HK-2 (cell line): ENCODE data around the gene SLC38A11.
"Not testable (repeated sequence)": the region's sequence is repeated elsewhere in the genome, so short reads cannot be mapped to it uniquely, and the experiment has no call there.

Experiments
- DNase-seq: peaks from one replicate; pipeline ENCODE4 v3.0.0-alpha.2; 2018; ENCODE audit not compliant: unreplicated experiment

Gene SLC38A11

DNA sequence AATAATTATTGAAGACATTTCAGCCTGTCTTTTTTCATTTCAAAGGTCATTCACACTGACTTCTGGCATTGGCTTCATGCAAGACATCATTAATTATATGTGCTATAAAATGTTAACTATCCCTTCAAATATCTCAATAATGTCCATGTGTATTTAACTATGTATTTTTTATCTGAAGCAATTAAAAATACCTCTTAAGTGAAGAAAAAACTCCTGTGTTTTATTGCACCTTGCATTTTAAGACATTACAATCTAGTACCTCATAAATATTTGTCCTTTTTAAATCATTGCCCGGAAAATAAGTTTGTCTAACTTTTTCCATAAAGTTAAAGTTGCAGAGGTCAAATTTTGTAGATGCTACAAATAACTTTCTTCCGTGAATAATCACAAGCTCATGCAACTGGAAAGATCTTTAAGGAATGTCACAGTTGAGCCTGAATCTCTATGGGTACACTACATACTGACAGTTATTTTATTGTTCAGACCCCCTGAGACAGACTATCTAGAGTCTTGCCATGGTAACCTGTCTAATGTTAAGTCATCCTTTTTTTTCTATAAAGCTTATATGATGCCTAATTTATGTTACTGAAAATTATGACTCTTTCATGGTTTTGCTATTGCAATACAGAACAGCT, 75.3 kb downstream of the SLC38A11 start:
- DNase-seq: no peak

- no peak for DNase-seq
Measured at GRCh38 chr2:164877927-164878326, 77.4 kb downstream of the SLC38A11 start.

- no peak for DNase-seq
Measured at GRCh38 chr2:164877169-164877568, 78.2 kb downstream of the SLC38A11 start.

DNA sequence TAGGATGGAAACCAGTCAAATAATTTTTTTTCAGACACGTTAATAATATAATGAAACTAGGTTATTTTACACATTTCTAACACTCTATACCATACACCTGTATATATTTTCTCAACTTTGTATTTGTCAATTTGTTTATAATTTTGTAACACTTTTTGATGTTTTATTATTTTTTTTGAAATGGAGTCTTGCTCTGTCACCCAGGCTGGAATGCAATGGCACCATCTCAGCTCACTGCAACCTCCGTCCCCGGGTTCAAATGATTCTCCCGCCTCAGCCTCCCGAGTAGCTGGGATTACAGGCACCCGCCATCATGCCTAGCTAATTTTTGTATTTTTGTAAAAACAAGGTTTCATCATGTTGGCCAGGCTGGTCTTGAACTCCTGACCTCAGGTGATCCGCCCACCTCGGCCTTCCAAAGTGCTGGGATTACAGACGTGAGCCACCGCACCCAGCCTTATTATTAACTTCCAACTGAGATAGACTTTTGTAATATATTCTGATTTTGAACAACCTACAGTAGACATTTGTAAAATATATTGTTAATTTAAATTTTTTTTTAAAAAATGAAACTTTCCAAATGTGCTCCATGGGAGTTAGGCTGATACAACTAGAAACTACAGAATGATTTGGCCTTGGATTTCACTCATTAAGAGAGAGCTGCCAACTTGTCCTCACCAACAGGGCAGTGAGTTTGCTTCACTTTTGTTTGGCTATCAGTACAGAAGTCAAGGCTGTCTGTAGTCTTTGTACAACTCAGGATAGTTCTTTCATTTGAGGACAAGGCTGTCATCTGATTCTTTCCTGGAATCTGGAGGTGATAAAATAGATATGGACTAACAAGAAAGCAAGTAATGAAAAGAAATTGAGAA, 79.8 kb downstream of the SLC38A11 start:
- no peak for DNase-seq

DNA sequence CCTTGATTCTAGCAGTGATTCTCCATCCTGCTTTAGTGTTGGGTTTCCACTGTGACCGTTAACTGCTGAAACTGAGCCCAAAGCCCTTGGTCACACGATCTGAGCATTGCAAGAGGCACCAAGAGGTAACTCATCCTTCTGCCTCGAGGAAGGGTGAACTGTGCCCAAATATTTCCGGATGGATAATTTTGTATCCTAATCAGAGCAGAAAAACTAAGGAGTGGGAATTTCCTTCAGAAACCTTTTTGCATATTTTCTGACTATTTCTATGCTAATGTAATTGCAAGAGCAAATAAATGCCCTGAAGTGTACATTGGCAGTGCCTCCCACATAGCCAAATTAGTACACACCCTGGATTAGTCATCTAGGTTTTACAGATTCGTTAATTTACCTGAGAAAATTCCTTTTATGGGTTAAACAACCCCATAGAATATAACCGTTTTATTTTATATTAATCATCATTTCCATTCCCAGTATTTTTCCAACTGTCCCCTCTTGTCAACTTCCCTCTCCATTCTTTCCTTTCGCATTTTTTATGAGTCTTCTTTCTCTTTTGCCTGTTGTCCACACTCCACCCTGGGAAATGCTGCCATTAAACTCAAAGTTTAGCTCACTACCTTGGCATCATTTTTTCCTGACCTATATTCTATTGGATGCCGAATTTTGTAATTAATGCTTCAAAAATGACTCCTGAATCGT, 82.0 kb downstream of the SLC38A11 start:
- no peak for DNase-seq

- DNase-seq: no peak
Measured at GRCh38 chr2:164871404-164871803, 83.9 kb downstream of the SLC38A11 start.

GRCh38 chr2:164869420-164869772, 85.9 kb downstream of the SLC38A11 start:
- no peak for DNase-seq

DNA sequence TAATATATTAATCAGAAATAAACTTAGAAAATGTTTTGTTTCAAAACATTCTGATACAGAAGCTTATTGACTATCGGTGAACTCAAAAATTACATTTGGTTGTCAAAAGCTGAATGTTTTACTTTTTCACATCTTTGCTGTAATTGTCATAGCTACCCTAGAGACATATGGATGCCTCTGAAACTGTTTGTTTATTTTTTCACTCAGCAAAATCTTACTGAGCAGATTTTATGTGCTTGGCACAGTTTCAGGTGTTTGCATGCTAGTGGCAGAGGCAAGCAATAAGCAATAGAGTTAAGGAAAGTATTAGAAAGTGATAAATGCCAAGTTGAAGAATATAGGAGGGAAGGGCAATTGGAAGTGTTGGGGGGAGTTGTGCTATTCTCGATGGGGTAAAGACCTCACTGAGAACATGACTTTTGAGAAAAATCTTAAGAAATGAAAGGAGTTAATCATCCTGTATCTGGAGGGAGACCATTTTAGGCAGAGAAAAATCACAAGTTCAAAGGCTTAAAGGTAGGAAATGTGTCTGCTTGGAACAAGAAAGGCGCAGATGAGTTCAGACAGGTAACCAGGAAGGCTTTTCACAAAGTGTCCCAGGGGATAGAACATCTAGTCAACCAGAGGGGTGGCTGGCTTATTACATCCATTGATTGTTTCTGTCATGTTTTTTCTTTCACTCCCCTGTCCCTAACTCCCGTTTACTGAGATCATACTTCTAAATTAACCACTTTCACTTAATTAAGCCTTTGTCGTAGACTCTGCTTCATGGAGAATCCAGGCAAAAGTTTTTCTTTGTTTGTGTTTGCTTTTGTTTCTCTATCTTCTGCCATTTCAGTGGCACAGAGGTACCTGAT, 86.5 kb downstream of the SLC38A11 start:
- no peak for DNase-seq

- DNase-seq: no peak
Measured at GRCh38 chr2:164867779-164868397, 87.4 kb downstream of the SLC38A11 start.

DNA sequence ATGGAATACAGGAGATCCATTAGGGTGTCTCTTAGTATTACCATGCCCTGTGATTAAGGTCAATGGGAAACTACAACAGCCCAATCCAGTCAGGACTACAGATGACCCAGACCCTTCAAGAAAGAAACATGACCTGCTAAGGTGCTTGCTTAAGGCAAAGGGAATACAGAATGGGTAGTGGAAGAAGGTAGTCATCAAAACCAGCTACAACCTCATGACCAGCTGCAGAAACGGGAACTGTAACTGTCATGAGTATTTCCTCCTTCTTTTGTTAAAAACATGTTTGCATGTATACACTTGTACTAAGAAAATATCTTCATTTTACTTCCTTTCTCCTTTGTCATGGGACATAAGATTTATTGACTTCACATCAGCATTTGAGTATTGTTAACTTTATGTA, 88.9 kb downstream of the SLC38A11 start:
- not testable (repeated sequence) for DNase-seq

GRCh38 chr2:164860694-164861042, 94.7 kb downstream of the SLC38A11 start:
- DNase-seq: no peak

- DNase-seq: not testable (repeated sequence)
Measured at GRCh38 chr2:164859906-164860693, 95.2 kb downstream of the SLC38A11 start.

- no peak for DNase-seq
Measured at GRCh38 chr2:164859251-164859818, 96.0 kb downstream of the SLC38A11 start.

GRCh38 chr2:164852086-164852485, 103.2 kb downstream of the SLC38A11 start:
- no peak for DNase-seq

DNA sequence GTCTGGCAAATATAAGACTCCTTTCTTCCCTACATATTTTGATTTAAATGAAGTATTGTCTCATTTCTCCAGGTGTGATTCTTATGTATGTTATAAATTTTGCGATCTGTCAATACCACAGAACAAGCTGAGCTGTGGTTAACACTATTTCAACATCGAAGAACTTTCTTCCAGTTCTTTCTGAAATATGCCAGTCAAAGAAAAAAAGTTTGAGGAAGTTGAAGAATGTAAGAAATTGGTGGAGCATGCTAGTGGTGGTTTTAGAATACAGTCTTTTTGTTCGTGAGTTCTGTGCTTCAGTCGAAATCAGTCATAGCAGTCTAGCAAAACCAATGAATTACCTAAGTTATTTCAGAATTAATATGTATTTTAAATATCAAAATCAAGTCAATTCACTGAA, 105.1 kb downstream of the SLC38A11 start:
- DNase-seq: no peak

DNA sequence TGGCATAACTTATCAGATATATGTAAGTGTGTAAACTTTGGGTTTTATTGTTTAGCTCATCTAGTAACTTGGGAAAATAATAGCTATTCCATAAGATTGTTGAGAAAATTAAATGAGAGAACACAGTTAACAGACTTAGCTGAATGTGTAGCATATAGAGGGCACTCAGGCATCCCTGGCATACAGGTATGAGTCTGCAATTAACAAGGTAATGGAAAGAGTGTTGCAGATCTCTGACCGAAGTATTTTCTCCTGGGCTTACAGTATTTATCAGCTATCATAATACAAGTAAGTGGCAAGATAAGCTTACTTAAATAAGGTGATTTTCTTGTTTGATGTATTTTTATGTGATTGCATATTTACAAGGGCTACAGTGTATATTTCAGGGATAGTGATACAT, 105.8 kb downstream of the SLC38A11 start:
- DNase-seq: no peak

DNA sequence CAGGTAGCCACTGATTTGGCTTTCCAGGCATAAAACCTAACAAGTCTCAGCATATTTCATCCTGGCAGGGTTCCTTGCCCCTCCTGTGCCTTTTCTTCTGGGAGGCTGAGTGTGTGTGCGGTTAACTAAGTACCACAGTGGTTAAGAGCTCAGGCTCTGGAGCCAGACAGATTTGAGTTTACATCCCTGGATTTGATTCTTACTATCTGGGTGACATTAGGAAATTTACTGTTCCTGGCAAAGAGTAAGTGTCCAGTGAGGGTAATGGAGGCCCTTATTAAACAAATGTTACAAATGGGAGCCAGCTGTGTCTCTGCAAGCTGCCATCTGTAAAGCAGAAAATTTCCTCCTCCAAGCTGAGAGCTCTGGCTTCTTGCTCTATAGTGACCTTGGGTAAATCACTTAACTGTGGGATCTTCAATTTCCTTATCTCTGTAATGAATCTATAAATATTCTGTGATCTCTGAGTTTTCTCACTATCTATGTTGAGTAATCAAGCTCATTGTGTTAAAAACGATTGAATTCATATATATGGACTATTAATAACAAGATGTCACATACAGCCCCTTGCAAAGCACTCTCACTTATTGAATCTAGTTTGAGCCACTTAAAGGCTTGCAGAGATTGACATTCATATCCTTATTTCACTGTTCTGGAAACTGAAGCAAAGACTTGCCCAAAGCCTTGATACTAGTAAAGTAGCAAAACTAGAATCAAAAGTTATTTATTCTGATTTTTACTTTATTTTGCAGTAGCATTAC, 107.2 kb downstream of the SLC38A11 start:
- no peak for DNase-seq

GRCh38 chr2:164847291-164847690, 108.0 kb downstream of the SLC38A11 start:
- no peak for DNase-seq

DNA sequence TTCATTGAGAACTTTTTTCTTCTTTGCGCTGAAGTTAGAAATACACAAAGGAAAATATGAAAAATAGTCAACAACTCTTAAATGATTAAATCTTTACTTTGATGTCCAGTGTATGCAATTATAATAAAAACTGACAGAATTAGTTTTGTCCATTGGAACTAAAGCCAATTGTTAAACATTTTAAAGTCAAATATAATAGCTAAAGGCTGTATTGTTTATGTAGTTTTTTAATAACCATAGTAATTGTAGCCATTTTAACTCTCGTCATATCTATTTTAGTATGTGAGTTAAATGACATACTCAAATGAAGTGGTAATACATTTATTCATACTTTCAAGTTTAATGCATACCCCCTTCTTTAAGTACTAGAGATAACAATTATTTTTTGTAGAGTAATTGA, 109.0 kb downstream of the SLC38A11 start:
- no peak for DNase-seq
